Left ventricle myocardium inferior (tissue), 1 donor: ENCODE results near the gene ARF1. TPM values are rescaled to one million over a fixed set of nuclear protein-coding genes. Genes with fewer than 3 reads are reported as not detected.

ENCODE experiments used
- DNase-seq: peaks from one replicate; pipeline ENCODE4 v3.0.0-alpha.2; 2020
- H3K27ac ChIP-seq: fragments of 200-600 bp; replicated peaks from 2 replicates; pipeline ENCODE4 v1.8.0; 2021
- H3K27me3 ChIP-seq: fragments of 200-600 bp; 2 replicates; pipeline ENCODE4 v1.8.0; 2021; ENCODE audit warnings: low read depth
- H3K36me3 ChIP-seq: fragments of 200-600 bp; 2 replicates; pipeline ENCODE4 v1.8.0; 2021
- H3K4me1 ChIP-seq: fragments of 200-600 bp; 2 replicates; pipeline ENCODE4 v1.8.0; 2021
- H3K4me3 ChIP-seq: fragments of 200-600 bp; 2 replicates; pipeline ENCODE4 v1.8.0; 2021; ENCODE audit warnings: mild to moderate bottlenecking, moderate library complexity
- H3K9me3 ChIP-seq: fragments of 200-600 bp; replicated peaks from 2 replicates; pipeline ENCODE4 v1.8.0; 2021
- intact Hi-C: fragments of 100-400 bp; cut with micrococcal nuclease; formaldehyde crosslinking; loops from one replicate; pipeline ENCODE4 v1.11.0; 2022
- total RNA-seq: library from RNA; stranded (reverse); fragmentation: NEBNext Ultra II Directional; extraction: Animal tissue kit (Norgen Biotek cat#: 25700); gene quantifications from one replicate; pipeline ENCODE4 v1.2.1, GENCODE V29; 2021
- TF ChIP-seq, protein P1 (sequence below): fragments of 200-600 bp; IDR thresholded peaks from 2 replicates; pipeline ENCODE4 v1.8.0; 2021; ENCODE audit warnings: antibody characterized with exemption, mild to moderate bottlenecking, borderline replicate concordance
- donor health status: DM: no; HTN: yes; CAD: no; lungs with severe emphysema.

Gene ARF1
- total RNA-seq, 1 donor from 2014 or later = 294 TPM

DNA sequence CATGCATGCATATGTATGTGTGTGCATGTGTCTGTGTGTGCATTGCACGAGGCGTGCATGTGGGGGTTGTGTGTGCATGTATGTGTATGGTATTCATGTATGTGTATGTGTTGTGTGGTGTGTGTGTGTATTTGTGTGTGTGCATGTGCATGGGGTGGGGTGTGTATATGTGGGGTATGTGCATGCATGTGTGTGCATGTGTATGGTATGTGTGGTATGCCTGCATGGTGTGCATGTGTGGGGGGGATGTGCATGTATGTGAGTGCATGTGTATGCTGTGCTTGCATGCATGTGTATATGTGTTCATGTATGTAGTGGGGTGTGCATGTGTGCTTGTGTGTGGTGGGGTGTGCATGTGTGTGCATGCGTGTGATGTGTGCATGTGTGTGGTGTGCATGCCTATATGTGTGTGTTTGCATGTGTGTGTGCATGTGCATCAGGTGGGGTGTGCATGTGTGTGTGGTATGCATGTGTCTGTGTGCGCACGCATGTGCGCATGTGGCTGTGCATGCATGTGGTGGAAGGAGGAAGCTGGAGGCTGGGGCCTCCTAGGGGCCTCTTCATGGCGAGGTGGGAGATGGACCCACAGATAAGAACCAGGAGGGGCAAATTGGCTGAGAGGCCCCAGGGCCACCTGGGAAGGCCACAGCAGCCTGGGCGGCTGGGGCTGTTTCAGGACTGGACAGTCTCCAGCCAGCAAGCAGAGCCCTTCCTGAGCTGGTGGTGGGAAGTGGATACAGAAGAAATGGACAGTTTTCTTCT is 35.9 kb upstream of the ARF1 start:
- TF ChIP-seq, protein P1, sequence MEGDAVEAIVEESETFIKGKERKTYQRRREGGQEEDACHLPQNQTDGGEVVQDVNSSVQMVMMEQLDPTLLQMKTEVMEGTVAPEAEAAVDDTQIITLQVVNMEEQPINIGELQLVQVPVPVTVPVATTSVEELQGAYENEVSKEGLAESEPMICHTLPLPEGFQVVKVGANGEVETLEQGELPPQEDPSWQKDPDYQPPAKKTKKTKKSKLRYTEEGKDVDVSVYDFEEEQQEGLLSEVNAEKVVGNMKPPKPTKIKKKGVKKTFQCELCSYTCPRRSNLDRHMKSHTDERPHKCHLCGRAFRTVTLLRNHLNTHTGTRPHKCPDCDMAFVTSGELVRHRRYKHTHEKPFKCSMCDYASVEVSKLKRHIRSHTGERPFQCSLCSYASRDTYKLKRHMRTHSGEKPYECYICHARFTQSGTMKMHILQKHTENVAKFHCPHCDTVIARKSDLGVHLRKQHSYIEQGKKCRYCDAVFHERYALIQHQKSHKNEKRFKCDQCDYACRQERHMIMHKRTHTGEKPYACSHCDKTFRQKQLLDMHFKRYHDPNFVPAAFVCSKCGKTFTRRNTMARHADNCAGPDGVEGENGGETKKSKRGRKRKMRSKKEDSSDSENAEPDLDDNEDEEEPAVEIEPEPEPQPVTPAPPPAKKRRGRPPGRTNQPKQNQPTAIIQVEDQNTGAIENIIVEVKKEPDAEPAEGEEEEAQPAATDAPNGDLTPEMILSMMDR = no peak
- no peaks in the 10 kb centered on the region for H3K9me3 ChIP-seq
- no peak for DNase-seq
- no peaks in the 10 kb centered on the region for H3K36me3 ChIP-seq
- H3K27ac ChIP-seq = no peak overlapping the region
- intact Hi-C loops = no loop called here
- no peaks in the 10 kb centered on the region for H3K4me1 ChIP-seq
- peaks cover 54% of the 10 kb centered on the region for H3K27me3 ChIP-seq
- no peak overlapping the region for H3K4me3 ChIP-seq

DNA sequence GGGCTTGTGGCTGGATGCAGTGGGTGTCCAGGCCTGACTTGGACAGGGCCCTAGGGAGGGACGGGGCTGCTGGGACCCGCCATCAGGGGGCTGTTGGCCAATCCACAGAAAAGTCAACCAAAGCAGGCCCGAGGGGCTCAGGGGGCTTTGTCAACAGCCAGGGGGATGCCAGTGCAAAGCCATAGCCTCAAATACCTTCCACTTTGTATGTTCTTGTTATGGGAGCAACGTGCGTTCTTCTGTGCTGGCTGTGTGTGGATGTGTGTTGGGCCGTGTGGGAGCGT is 35.4 kb upstream of the ARF1 start:
- H3K36me3 ChIP-seq = no peaks in the 10 kb centered on the region
- DNase-seq = no peak
- H3K4me1 ChIP-seq = no peaks in the 10 kb centered on the region
- peaks cover 54% of the 10 kb centered on the region for H3K27me3 ChIP-seq
- TF ChIP-seq, protein P1 = no peak
- intact Hi-C loops = no loop called here
- H3K9me3 ChIP-seq = no peaks in the 10 kb centered on the region
- no peak overlapping the region for H3K27ac ChIP-seq
- H3K4me3 ChIP-seq = no peak overlapping the region

DNA sequence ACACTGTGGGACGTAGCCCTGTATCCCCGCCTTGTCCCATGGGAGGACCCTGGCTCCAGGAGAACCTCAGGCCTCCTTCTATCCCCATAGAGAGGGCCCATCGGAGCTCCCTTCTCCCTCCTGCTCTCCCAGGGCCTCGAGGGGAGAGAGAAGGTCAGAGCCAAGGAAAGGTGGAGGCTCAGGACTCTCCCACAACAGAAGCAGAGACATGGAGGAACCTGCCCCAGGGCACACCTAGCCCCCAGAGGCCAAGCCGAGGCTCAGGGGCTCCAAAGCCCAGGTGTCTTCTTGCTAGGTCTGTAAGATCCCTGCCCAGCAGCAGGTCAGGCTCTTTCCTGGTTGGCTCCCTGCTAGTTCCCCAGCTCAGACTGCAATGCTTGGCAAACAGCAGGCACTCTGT is 34.4 kb upstream of the ARF1 start:
- Histone ChIP-seq H3K4me1 (no peaks in the 10 kb centered on the region), H3K27me3 (peaks cover 61% of the 10 kb centered on the region), H3K4me3 (no peak overlapping the region), H3K36me3 (no peaks in the 10 kb centered on the region), H3K27ac (no peak overlapping the region), H3K9me3 (no peaks in the 10 kb centered on the region)
- DNase-seq = no peak
- intact Hi-C loops = no loop called here
- TF ChIP-seq, protein P1 = no peak

DNA sequence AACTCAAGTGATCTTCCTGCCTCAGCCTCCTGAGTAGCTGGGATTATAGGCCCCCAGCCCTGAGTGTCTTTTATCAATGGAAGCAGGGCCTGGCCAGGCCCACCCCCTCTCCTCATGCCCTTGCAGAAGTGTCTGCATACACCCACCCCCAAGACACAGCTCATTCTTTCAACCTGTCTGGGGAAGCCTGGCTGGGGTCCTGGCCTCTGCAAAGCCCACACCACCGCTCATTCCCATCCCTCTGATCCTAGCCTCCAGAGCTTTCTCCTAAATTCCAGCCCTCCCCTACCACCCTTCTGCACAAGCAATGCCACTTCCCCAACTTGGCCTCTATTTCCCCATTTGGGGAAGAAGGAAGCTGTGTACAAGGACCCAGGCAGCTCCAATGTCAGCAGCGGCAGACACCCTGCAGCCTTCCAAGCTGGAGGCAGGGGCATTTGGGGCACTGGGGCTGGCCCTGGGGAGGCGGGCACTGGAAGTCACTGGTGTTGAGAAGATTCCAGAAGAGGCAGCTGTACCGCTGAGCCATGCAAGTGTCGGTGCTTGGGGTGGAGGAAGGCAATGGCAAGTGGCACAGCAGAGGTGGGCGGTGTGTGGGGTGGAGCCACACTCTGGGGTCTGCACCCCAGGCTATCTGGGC is 33.7 kb upstream of the ARF1 start:
- no peaks in the 10 kb centered on the region for H3K9me3 ChIP-seq
- H3K27me3 ChIP-seq = peaks cover 62% of the 10 kb centered on the region
- no peak overlapping the region for H3K4me3 ChIP-seq
- H3K4me1 ChIP-seq = no peaks in the 10 kb centered on the region
- intact Hi-C loops = no loop called here
- TF ChIP-seq, protein P1 = no peak
- DNase-seq = no peak
- H3K36me3 ChIP-seq = no peaks in the 10 kb centered on the region
- H3K27ac ChIP-seq = no peak overlapping the region

DNA sequence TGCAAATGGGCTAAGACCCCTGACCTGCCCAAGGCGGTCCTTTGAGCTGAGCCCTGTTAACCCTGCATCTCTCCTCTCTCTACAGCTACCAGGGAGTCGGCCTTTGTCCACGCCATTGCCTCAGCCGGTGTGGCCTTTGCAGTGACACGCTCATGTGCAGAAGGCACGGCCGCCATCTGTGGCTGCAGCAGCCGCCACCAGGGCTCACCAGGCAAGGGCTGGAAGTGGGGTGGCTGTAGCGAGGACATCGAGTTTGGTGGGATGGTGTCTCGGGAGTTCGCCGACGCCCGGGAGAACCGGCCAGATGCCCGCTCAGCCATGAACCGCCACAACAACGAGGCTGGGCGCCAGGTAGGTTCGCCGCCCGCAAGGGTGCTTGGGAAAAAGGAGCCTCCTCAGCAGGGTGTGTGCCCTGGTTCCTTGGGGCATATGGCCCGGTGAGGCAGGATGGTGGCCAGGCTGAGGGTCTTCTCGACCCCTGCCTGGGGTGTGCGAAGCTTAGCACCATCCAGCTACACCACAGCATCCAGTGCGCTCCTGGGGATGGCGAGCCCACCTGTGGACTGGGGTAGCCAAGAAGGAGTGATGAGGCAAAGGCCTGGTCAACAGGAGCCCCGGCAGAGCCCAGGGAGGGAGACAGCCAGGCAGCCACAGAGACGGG is 31.8 kb upstream of the ARF1 start:
- Histone ChIP-seq H3K36me3 (no peaks in the 10 kb centered on the region), H3K9me3 (peaks cover 8% of the 10 kb centered on the region), H3K4me1 (no peaks in the 10 kb centered on the region), H3K27ac (no peak overlapping the region), H3K4me3 (no peak overlapping the region), H3K27me3 (peaks cover 74% of the 10 kb centered on the region)
- TF ChIP-seq, protein P1 = no peak
- DNase-seq = no peak
- intact Hi-C loops = no loop called here
